ENCODE results near the gene PKMYT1. TPM values are rescaled to one million over a fixed set of nuclear protein-coding genes. Genes with fewer than 3 reads are reported as not detected.

Gene PKMYT1
- polyA plus RNA-seq, 1 of the 3 experiments (the other 2 are of a cell fraction) = 8.5 TPM

GRCh38 chr16:2962334-2963073 is 17.7 kb downstream of the PKMYT1 start:
- peaks cover 28% of the 10 kb centered on the region for H3K27me3 ChIP-seq (ENCODE audit: insufficient read depth)
- H3K4me1 ChIP-seq (ENCODE audit: control insufficient read depth in 1 of 2, insufficient read depth in 2 of 2, low read depth in 1 of 2, low read length in 1 of 2) = peaks cover 0 to 14% of the 10 kb centered on the region in 2 experiments; a peak in 1 of 4 replicates
- no peaks in the 10 kb centered on the region; the same call in 1 of the 2 replicates for H4K20me1 ChIP-seq (ENCODE audit: insufficient read depth)
- H3K36me3 ChIP-seq (replicated peaks in 1 of 2; ENCODE audit: control insufficient read depth in 1 of 2, insufficient read depth in 2 of 2, low read length in 1 of 2) = no peaks in the 10 kb centered on the region
- no peak for DNase-seq
- H3K9ac ChIP-seq = no peak overlapping the region
- H3K9me2 ChIP-seq = no peaks in the 10 kb centered on the region
- H3K4me3 ChIP-seq (ENCODE audit: low read depth in 2 of 2, low read length in 1 of 2) = no peak overlapping the region
- 48% methylated on average over 20 of the region's 28 CpGs for WGBS (ENCODE audit: low lambda C conversion rate)
- no peak overlapping the region for H3K27ac ChIP-seq (ENCODE audit: low read depth in 2 of 2, low read length in 1 of 2)
- no peak overlapping the region for H2AFZ ChIP-seq (ENCODE audit: low read depth)
- peaks cover 5% of the 10 kb centered on the region for H3F3A ChIP-seq (replicated peaks; ENCODE audit: insufficient read depth)
- H3K4me2 ChIP-seq = no peak overlapping the region
- H3K79me2 ChIP-seq (ENCODE audit: insufficient read depth) = no peaks in the 10 kb centered on the region
- TF ChIP-seq RXRA (IDR thresholded peaks at IDR 0.05; ENCODE audit: borderline replicate concordance, low read depth) (no peak), EP300 (IDR thresholded peaks at IDR 0.05; ENCODE audit: borderline replicate concordance in 1 of 2, low read depth in 1 of 2, low read length in 1 of 2) (no peak)
- H3K9me3 ChIP-seq = no peaks in the 10 kb centered on the region
- ChIA-PET POLR2A (no interaction called here), CTCF (interaction anchor here (0.7 to 3.6 kb wide), 28 partner anchors 8 to 124 kb away, joined by 3 to 25 read pairs (median 4); partner anchors contain the start of genes FLYWCH2 and PKMYT1)

- H3F3A ChIP-seq (replicated peaks; ENCODE audit: insufficient read depth) = peaks cover 5% of the 10 kb centered on the region
- H3K36me3 ChIP-seq (replicated peaks in 1 of 2; ENCODE audit: control insufficient read depth in 1 of 2, insufficient read depth in 2 of 2, low read length in 1 of 2) = no peaks in the 10 kb centered on the region
- H3K27ac ChIP-seq (ENCODE audit: low read depth in 2 of 2, low read length in 1 of 2) = no peak overlapping the region
- peaks cover 0 to 14% of the 10 kb centered on the region in 2 experiments; a peak in 1 of 4 replicates for H3K4me1 ChIP-seq (ENCODE audit: control insufficient read depth in 1 of 2, insufficient read depth in 2 of 2, low read depth in 1 of 2, low read length in 1 of 2)
- ChIA-PET CTCF (interaction anchor here (0.8 to 2.6 kb wide), 10 partner anchors 11 to 106 kb away, joined by 3 to 21 read pairs (median 3); a partner anchor contains a TSS), POLR2A (no interaction called here)
- no peaks in the 10 kb centered on the region for H3K79me2 ChIP-seq (ENCODE audit: insufficient read depth)
- H3K9me3 ChIP-seq = no peaks in the 10 kb centered on the region
- WGBS (ENCODE audit: low lambda C conversion rate) = 38% methylated on average over 15 of the region's 17 CpGs
- no peaks in the 10 kb centered on the region for H3K9me2 ChIP-seq
- no peak overlapping the region for H2AFZ ChIP-seq (ENCODE audit: low read depth)
- no peak for TF ChIP-seq USF2 (IDR thresholded peaks at IDR 0.05; ENCODE audit: borderline replicate concordance, low read depth, low read length)
- no peak for TF ChIP-seq RAD21 (IDR thresholded peaks at IDR 0.05; ENCODE audit: low read length)
- TF ChIP-seq FOXJ3 (CRISPR knock-in tag; IDR thresholded peaks at IDR 0.05) = no peak
- no peak for TF ChIP-seq TEAD4 (IDR thresholded peaks at IDR 0.05; ENCODE audit: borderline replicate concordance, insufficient read depth)
- TF ChIP-seq RCOR1 (IDR thresholded peaks at IDR 0.05; ENCODE audit: low read length) = no peak
- TF ChIP-seq CTCF (IDR thresholded peaks at IDR 0.05) = no peak
- TF ChIP-seq NFIC (IDR thresholded peaks at IDR 0.05; ENCODE audit: borderline replicate concordance) = no peak
- no peak for TF ChIP-seq REST (IDR thresholded peaks at IDR 0.05; ENCODE audit: low read depth, low read length)
- no peak for TF ChIP-seq YY1 (IDR thresholded peaks at IDR 0.05; ENCODE audit: low read depth)
- no peak for TF ChIP-seq JUND (IDR thresholded peaks at IDR 0.05)
- no peak for TF ChIP-seq TAF1 (IDR thresholded peaks at IDR 0.05; ENCODE audit: borderline replicate concordance, low read depth, low read length)
- no peak for TF ChIP-seq MXI1 (IDR thresholded peaks at IDR 0.05; ENCODE audit: low read depth, low read length)
- TF ChIP-seq EZH2phosphoT487 (IDR thresholded peaks at IDR 0.05; ENCODE audit: borderline replicate concordance, low read depth) = no peak
- no peak for TF ChIP-seq NRF1 (IDR thresholded peaks at IDR 0.05; ENCODE audit: low read depth, low read length)
- TF ChIP-seq TCF12 (IDR thresholded peaks at IDR 0.05) = no peak
- TF ChIP-seq RFX5 (IDR thresholded peaks at IDR 0.05; ENCODE audit: low read length) = no peak
- TF ChIP-seq MAX (IDR thresholded peaks at IDR 0.05; ENCODE audit: low read depth) = no peak
- no peak overlapping the region for H3K9ac ChIP-seq
- H3K4me2 ChIP-seq = no peak overlapping the region
- peaks cover 28% of the 10 kb centered on the region for H3K27me3 ChIP-seq (ENCODE audit: insufficient read depth)
- DNase-seq = no peak
- no peaks in the 10 kb centered on the region; the same call in 1 of the 2 replicates for H4K20me1 ChIP-seq (ENCODE audit: insufficient read depth)
- no peak overlapping the region for H3K4me3 ChIP-seq (ENCODE audit: low read depth in 2 of 2, low read length in 1 of 2)
These were observed 19.8 kb downstream of the PKMYT1 start for GRCh38 chr16:2960183-2961010.

Measured in SK-N-SH (cell line).